HepG2 (cell line): ENCODE measurements around the gene NEIL1. TPM values are rescaled to one million over a fixed set of nuclear protein-coding genes. Genes with fewer than 3 reads are reported as not detected.

Experiments
- CBFB ChIP-seq: sonication (generic); formaldehyde crosslinking; IDR thresholded peaks from 2 replicates; pipeline ENCODE4 v1.4.0; 2020; ENCODE audit warnings: missing genetic modification reagents
- DNMT3B ChIP-seq: conservative IDR thresholded peaks from 2 replicates; pipeline ENCODE4 v1.6.1; 2016; ENCODE audit warnings: missing biosample characterization, control low read depth
- KDM4B ChIP-seq: sonication (generic); formaldehyde crosslinking; IDR thresholded peaks from 2 replicates; pipeline ENCODE4 v1.4.0; 2020; ENCODE audit warnings: missing genetic modification reagents
- MEIS2 ChIP-seq: sonication (generic); formaldehyde crosslinking; IDR thresholded peaks from 2 replicates; pipeline ENCODE4 v1.9.0; 2021; ENCODE audit warnings: mild to moderate bottlenecking, missing genetic modification reagents
- MIXL1 ChIP-seq: IDR thresholded peaks from 2 replicates; pipeline ENCODE4 v1.6.1; 2016
- NFE2L1 ChIP-seq: sonication (generic); formaldehyde crosslinking; IDR thresholded peaks from 2 replicates; pipeline ENCODE4 v1.4.0; 2020; ENCODE audit warnings: missing genetic modification reagents, mild to moderate bottlenecking, borderline replicate concordance
- NFE2L2 ChIP-seq: fragments of 150-350 bp; IDR thresholded peaks from 2 replicates; pipeline ENCODE4 v1.6.1; 2014; ENCODE audit warnings: low read length
- REXO4 ChIP-seq: sonication (generic); formaldehyde crosslinking; IDR thresholded peaks from 2 replicates; pipeline ENCODE4 v1.8.0; 2022; ENCODE audit warnings: missing genetic modification reagents, mild to moderate bottlenecking, borderline replicate concordance
- TSC22D2 ChIP-seq: sonication (generic); formaldehyde crosslinking; IDR thresholded peaks from 2 replicates; pipeline ENCODE4 v1.5.1; 2020; ENCODE audit warnings: missing genetic modification reagents, mild to moderate bottlenecking, borderline replicate concordance
- ZFYVE20 ChIP-seq: sonication (generic); formaldehyde crosslinking; IDR thresholded peaks from 2 replicates; pipeline ENCODE4 v1.8.0; 2023; ENCODE audit warnings: low read depth, mild to moderate bottlenecking, moderate library complexity, missing genetic modification reagents, borderline replicate concordance
- ZNF234 ChIP-seq: sonication (generic); formaldehyde crosslinking; conservative IDR thresholded peaks from 2 replicates; pipeline ENCODE4 v1.5.1; 2020; ENCODE audit warnings: mild to moderate bottlenecking, missing genetic modification reagents
- ZNF329 ChIP-seq: sonication (generic); formaldehyde crosslinking; IDR thresholded peaks from 2 replicates; pipeline ENCODE4 v1.9.0; 2021; ENCODE audit warnings: low read depth, mild to moderate bottlenecking, missing genetic modification reagents
- ZNF614 ChIP-seq: IDR thresholded peaks from 2 replicates; pipeline ENCODE4 v1.6.1; 2018; ENCODE audit warnings: missing biosample characterization, missing genetic modification reagents, inconsistent platforms, borderline replicate concordance
- ZNF749 ChIP-seq: sonication (generic); formaldehyde crosslinking; IDR thresholded peaks from 2 replicates; pipeline ENCODE4 v1.8.0; 2022; ENCODE audit warnings: mild to moderate bottlenecking, missing genetic modification reagents, moderate library complexity, borderline replicate concordance
- polyA plus RNA-seq, 8 experiments: library from polyadenylated mRNA; depleted of rRNA in 3 of 8; stranded (reverse) in 7 of 8; unstranded in 1 of 8; fragments of >200 nt; fragmentation: Illumina TruSeq in 4 of 8; extraction: Trizol in 4 of 8; gene quantifications; 2 replicates each; pipeline versions ENCODE4 v1.2.1 to v1.2.3, GENCODE V29; 2011 to 2016; ENCODE audit warnings: low read depth in 4 of 8, missing spikeins in 1 of 8, mixed read lengths in 1 of 8; ENCODE audit not compliant: insufficient read depth in 1 of 8
- total RNA-seq, 5 experiments: library from RNA; depleted of rRNA; stranded (reverse); fragments of >200 nt; fragmentation: Illumina TruSeq; extraction: Trizol; gene quantifications; 2 replicates each; pipeline ENCODE4 v1.2.3, GENCODE V29; 2016; ENCODE audit warnings: low read depth in 1 of 5
- TF ChIP-seq, protein P1 (sequence below): sonication (generic); formaldehyde crosslinking; IDR thresholded peaks from 2 replicates; pipeline ENCODE4 v1.5.0; 2020; ENCODE audit warnings: missing genetic modification reagents
- TF ChIP-seq, protein P2 (sequence below): sonication (generic); formaldehyde crosslinking; IDR thresholded peaks from 2 replicates; pipeline ENCODE4 v1.9.0; 2021; ENCODE audit warnings: missing genetic modification reagents, borderline replicate concordance
- TF ChIP-seq, protein P3 (sequence below): sonication (generic); formaldehyde crosslinking; conservative IDR thresholded peaks from 2 replicates; pipeline ENCODE4 v1.4.0; 2020; ENCODE audit warnings: missing genetic modification reagents
- TF ChIP-seq, protein P4 (sequence below), 2 experiments: sonication (generic) in 1 of 2; formaldehyde crosslinking in 1 of 2; IDR thresholded peaks; 2 replicates each; pipeline versions ENCODE4 v1.6.1 to v1.9.0; 2014 to 2022; ENCODE audit warnings: antibody characterized with exemption in 1 of 2, borderline replicate concordance in 1 of 2, inconsistent platforms in 1 of 2, low read depth in 1 of 2, missing genetic modification reagents in 1 of 2

The NEIL1 gene
- total and polyA plus RNA-seq, 2 of the 13 experiments (the other 11 are each of a cell fraction or from before 2014, with no cell fraction given) = 10.4 to 15.5 TPM

DNA sequence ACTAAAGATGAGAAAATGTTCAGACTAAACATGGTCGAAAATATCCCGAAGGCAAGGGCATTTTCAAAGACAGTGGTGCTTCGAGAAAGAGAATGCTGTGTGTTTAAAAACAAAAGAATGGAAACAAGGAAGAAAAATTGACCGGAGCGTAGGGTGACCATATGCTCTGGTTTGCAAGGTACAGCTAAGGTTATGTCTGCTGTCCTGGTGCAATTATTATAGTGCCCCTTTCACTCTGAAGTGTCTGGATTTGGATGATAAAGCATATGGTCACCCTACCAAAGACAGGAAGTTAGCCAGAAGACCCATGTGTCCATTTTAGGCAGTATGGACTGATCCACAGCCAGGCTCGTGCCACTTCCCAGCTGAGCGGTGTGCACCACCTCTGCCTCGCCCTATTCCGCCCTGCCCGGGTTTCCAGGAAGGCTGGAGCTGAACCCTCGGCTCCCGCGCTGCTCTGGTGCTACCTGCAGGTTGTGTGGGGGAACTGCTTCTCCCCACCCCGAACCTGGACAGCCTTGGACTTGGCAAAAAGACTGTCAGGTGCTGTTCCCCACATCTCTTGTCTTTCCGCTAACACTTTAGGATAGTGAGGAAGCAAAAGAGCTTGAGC is 39.0 kb upstream of the NEIL1 start (continued):
- TF ChIP-seq, protein P1, sequence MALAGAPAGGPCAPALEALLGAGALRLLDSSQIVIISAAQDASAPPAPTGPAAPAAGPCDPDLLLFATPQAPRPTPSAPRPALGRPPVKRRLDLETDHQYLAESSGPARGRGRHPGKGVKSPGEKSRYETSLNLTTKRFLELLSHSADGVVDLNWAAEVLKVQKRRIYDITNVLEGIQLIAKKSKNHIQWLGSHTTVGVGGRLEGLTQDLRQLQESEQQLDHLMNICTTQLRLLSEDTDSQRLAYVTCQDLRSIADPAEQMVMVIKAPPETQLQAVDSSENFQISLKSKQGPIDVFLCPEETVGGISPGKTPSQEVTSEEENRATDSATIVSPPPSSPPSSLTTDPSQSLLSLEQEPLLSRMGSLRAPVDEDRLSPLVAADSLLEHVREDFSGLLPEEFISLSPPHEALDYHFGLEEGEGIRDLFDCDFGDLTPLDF (CRISPR knock-in tag) = no peak
- TF ChIP-seq REXO4 (CRISPR knock-in tag) (no peak), MEIS2 (CRISPR knock-in tag) (no peak), KDM4B (CRISPR knock-in tag) (no peak), ZFYVE20 (CRISPR knock-in tag) (no peak), ZNF234 (CRISPR knock-in tag) (no peak), MIXL1 (no peak), NFE2L1 (CRISPR knock-in tag) (no peak), CBFB (no peak), ZNF614 (CRISPR knock-in tag) (no peak), DNMT3B (CRISPR knock-in tag) (no peak), ZNF749 (no peak), NFE2L2 (no peak), ZNF329 (CRISPR knock-in tag) (no peak), TSC22D2 (no peak)
- TF ChIP-seq, protein P2, sequence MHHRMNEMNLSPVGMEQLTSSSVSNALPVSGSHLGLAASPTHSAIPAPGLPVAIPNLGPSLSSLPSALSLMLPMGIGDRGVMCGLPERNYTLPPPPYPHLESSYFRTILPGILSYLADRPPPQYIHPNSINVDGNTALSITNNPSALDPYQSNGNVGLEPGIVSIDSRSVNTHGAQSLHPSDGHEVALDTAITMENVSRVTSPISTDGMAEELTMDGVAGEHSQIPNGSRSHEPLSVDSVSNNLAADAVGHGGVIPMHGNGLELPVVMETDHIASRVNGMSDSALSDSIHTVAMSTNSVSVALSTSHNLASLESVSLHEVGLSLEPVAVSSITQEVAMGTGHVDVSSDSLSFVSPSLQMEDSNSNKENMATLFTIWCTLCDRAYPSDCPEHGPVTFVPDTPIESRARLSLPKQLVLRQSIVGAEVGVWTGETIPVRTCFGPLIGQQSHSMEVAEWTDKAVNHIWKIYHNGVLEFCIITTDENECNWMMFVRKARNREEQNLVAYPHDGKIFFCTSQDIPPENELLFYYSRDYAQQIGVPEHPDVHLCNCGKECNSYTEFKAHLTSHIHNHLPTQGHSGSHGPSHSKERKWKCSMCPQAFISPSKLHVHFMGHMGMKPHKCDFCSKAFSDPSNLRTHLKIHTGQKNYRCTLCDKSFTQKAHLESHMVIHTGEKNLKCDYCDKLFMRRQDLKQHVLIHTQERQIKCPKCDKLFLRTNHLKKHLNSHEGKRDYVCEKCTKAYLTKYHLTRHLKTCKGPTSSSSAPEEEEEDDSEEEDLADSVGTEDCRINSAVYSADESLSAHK = no peak
- TF ChIP-seq, protein P3, sequence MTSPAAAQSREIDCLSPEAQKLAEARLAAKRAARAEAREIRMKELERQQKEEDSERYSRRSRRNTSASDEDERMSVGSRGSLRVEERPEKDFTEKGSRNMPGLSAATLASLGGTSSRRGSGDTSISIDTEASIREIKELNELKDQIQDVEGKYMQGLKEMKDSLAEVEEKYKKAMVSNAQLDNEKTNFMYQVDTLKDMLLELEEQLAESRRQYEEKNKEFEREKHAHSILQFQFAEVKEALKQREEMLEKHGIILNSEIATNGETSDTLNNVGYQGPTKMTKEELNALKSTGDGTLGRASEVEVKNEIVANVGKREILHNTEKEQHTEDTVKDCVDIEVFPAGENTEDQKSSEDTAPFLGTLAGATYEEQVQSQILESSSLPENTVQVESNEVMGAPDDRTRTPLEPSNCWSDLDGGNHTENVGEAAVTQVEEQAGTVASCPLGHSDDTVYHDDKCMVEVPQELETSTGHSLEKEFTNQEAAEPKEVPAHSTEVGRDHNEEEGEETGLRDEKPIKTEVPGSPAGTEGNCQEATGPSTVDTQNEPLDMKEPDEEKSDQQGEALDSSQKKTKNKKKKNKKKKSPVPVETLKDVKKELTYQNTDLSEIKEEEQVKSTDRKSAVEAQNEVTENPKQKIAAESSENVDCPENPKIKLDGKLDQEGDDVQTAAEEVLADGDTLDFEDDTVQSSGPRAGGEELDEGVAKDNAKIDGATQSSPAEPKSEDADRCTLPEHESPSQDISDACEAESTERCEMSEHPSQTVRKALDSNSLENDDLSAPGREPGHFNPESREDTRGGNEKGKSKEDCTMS (CRISPR knock-in tag) = no peak
- TF ChIP-seq, protein P4, sequence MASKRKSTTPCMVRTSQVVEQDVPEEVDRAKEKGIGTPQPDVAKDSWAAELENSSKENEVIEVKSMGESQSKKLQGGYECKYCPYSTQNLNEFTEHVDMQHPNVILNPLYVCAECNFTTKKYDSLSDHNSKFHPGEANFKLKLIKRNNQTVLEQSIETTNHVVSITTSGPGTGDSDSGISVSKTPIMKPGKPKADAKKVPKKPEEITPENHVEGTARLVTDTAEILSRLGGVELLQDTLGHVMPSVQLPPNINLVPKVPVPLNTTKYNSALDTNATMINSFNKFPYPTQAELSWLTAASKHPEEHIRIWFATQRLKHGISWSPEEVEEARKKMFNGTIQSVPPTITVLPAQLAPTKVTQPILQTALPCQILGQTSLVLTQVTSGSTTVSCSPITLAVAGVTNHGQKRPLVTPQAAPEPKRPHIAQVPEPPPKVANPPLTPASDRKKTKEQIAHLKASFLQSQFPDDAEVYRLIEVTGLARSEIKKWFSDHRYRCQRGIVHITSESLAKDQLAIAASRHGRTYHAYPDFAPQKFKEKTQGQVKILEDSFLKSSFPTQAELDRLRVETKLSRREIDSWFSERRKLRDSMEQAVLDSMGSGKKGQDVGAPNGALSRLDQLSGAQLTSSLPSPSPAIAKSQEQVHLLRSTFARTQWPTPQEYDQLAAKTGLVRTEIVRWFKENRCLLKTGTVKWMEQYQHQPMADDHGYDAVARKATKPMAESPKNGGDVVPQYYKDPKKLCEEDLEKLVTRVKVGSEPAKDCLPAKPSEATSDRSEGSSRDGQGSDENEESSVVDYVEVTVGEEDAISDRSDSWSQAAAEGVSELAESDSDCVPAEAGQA (IDR thresholded peaks at IDR 0.05; ENCODE audit: low read depth) = no peak
- TF ChIP-seq, protein P4 (CRISPR knock-in tag; IDR thresholded peaks at IDR 0.05; ENCODE audit: borderline replicate concordance) = no peak
